GM20000 (cell line): ENCODE measurements around the gene MRPL19.

ENCODE experiments used
- DNase-seq: peaks from one replicate; pipeline ENCODE4 v3.0.0; 2012; ENCODE audit warnings: low spot score
- TF ChIP-seq, protein P1 (sequence below): IDR thresholded peaks from 2 replicates; pipeline ENCODE4 v1.5.1; 2012; ENCODE audit warnings: mild to moderate bottlenecking, control low read depth; ENCODE audit errors: extremely low read depth, missing control alignments

MRPL19 gene

GRCh38 chr2:75632813-75633212 lies 13.8 kb upstream of the MRPL19 start:
- TF ChIP-seq, protein P1, sequence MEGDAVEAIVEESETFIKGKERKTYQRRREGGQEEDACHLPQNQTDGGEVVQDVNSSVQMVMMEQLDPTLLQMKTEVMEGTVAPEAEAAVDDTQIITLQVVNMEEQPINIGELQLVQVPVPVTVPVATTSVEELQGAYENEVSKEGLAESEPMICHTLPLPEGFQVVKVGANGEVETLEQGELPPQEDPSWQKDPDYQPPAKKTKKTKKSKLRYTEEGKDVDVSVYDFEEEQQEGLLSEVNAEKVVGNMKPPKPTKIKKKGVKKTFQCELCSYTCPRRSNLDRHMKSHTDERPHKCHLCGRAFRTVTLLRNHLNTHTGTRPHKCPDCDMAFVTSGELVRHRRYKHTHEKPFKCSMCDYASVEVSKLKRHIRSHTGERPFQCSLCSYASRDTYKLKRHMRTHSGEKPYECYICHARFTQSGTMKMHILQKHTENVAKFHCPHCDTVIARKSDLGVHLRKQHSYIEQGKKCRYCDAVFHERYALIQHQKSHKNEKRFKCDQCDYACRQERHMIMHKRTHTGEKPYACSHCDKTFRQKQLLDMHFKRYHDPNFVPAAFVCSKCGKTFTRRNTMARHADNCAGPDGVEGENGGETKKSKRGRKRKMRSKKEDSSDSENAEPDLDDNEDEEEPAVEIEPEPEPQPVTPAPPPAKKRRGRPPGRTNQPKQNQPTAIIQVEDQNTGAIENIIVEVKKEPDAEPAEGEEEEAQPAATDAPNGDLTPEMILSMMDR: no peak
- no peak for DNase-seq

- TF ChIP-seq, protein P1: no peak
- no peak for DNase-seq
These were observed 13.0 kb upstream of the MRPL19 start for GRCh38 chr2:75633620-75634019.

GRCh38 chr2:75634945-75635344 lies 11.6 kb upstream of the MRPL19 start:
- no peak for DNase-seq
- TF ChIP-seq, protein P1: no peak

- no peak for DNase-seq
- TF ChIP-seq, protein P1: no peak
These were observed 9.0 kb upstream of the MRPL19 start for GRCh38 chr2:75637568-75637967.

GRCh38 chr2:75640621-75641121 lies 5.9 kb upstream of the MRPL19 start:
- TF ChIP-seq, protein P1: peak; percentile 98
- peak; percentile 55 for DNase-seq

- TF ChIP-seq, protein P1: no peak
- DNase-seq: no peak
These were observed 5.0 kb upstream of the MRPL19 start for GRCh38 chr2:75641587-75641986.

GRCh38 chr2:75643980-75644379 lies 2.6 kb upstream of the MRPL19 start:
- no peak for DNase-seq
- TF ChIP-seq, protein P1: no peak

DNA sequence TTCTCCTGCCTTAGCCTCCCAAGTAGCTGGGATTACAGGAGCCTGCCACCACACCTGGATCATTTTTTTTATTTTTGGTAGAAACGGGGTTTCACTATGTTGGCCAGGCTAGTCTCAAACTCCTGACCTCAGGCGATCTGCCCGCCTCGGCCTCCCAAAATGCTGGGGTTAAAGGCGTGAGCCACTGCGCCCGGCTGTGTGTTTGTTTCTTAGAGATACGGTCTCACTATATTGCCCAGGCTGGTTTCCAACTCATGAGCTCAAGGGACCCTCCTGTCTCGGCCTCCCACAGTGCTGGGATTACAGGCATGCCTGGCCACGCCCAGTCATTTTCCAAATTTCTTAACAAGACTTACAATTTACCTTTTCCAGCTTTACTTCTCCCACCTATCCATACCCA lies 940 bp upstream of the MRPL19 start:
- TF ChIP-seq, protein P1: no peak
- no peak for DNase-seq
